ENCODE results near the gene CFL1. TPM values are rescaled to one million over a fixed set of nuclear protein-coding genes. Genes with fewer than 3 reads are reported as not detected.

The CFL1 gene
- total RNA-seq (436 TPM), polyA plus RNA-seq (ENCODE audit: insufficient read depth in 1 of 8, insufficient read length in 8 of 8, low replicate concordance in 1 of 8) (100 to 1,000 TPM; 590 to 789 (median 728) TPM)
- long read RNA-seq, donor 1, transcript CFL1-201 (4 exons, 1,234 nt): major isoform, 149 of 185 reads
- long read RNA-seq, donor 1, transcript CFL1-210 (2 exons, 1,509 nt): minor isoform, 10 of 185 reads
- long read RNA-seq, donor 1, transcript CFL1-209 (3 exons, 647 nt): minor isoform, 12 of 185 reads
- long read RNA-seq, donor 1, partial matches to known transcripts: 13 of 185 reads
- long read RNA-seq, donor 1, other reads (novel, unspliced or antisense): 0 of 185 reads
- long read RNA-seq, donor 2, transcript CFL1-201 (4 exons, 1,234 nt): major isoform, 56 of 58 reads
- long read RNA-seq, donor 2, partial matches to known transcripts: 0 of 58 reads
- long read RNA-seq, donor 2, other reads (novel, unspliced or antisense): 0 of 58 reads
- long read RNA-seq, donor 3, transcript CFL1-210 (2 exons, 1,509 nt): minor isoform, 5 of 330 reads
- long read RNA-seq, donor 3, transcript CFL1-209 (3 exons, 647 nt): minor isoform, 21 of 330 reads
- long read RNA-seq, donor 3, transcript CFL1-201 (4 exons, 1,234 nt): major isoform, 297 of 330 reads
- long read RNA-seq, donor 3, partial matches to known transcripts: 5 of 330 reads
- long read RNA-seq, donor 3, other reads (novel, unspliced or antisense): 0 of 330 reads
- long read RNA-seq, donor 4, transcript CFL1-209 (3 exons, 647 nt): minor isoform, 18 of 356 reads
- long read RNA-seq, donor 4, transcript CFL1-201 (4 exons, 1,234 nt): major isoform, 318 of 356 reads
- long read RNA-seq, donor 4, transcript CFL1-210 (2 exons, 1,509 nt): minor isoform, 11 of 356 reads
- long read RNA-seq, donor 4, partial matches to known transcripts: 5 of 356 reads
- long read RNA-seq, donor 4, other reads (novel, unspliced or antisense): 0 of 356 reads
- long read RNA-seq, donor 5, transcript CFL1-210 (2 exons, 1,509 nt): minor isoform, 14 of 734 reads
- long read RNA-seq, donor 5, transcript CFL1-201 (4 exons, 1,234 nt): major isoform, 629 of 734 reads
- long read RNA-seq, donor 5, transcript CFL1-209 (3 exons, 647 nt): minor isoform, 43 of 734 reads
- long read RNA-seq, donor 5, partial matches to known transcripts: 37 of 734 reads
- long read RNA-seq, donor 5, other reads (novel, unspliced or antisense): 8 of 734 reads
- long read RNA-seq, donor 6, transcript CFL1-210 (2 exons, 1,509 nt): minor isoform, 11 of 626 reads
- long read RNA-seq, donor 6, transcript CFL1-201 (4 exons, 1,234 nt): major isoform, 565 of 626 reads
- long read RNA-seq, donor 6, transcript CFL1-209 (3 exons, 647 nt): minor isoform, 29 of 626 reads
- long read RNA-seq, donor 6, partial matches to known transcripts: 18 of 626 reads
- long read RNA-seq, donor 6, other reads (novel, unspliced or antisense): 0 of 626 reads
- long read RNA-seq, donor 7, transcript CFL1-209 (3 exons, 647 nt): minor isoform, 23 of 455 reads
- long read RNA-seq, donor 7, transcript CFL1-210 (2 exons, 1,509 nt): minor isoform, 16 of 455 reads
- long read RNA-seq, donor 7, transcript CFL1-201 (4 exons, 1,234 nt): major isoform, 400 of 455 reads
- long read RNA-seq, donor 7, partial matches to known transcripts: 10 of 455 reads
- long read RNA-seq, donor 7, other reads (novel, unspliced or antisense): 6 of 455 reads
- long read RNA-seq, donor 8, transcript CFL1-210 (2 exons, 1,509 nt): minor isoform, 15 of 328 reads
- long read RNA-seq, donor 8, transcript CFL1-209 (3 exons, 647 nt): minor isoform, 12 of 328 reads
- long read RNA-seq, donor 8, transcript CFL1-201 (4 exons, 1,234 nt): major isoform, 295 of 328 reads
- long read RNA-seq, donor 8, partial matches to known transcripts: 5 of 328 reads
- long read RNA-seq, donor 8, other reads (novel, unspliced or antisense): 0 of 328 reads
- long read RNA-seq, donor 9, transcript CFL1-201 (4 exons, 1,234 nt): major isoform, 288 of 338 reads
- long read RNA-seq, donor 9, transcript CFL1-210 (2 exons, 1,509 nt): minor isoform, 11 of 338 reads
- long read RNA-seq, donor 9, transcript CFL1-209 (3 exons, 647 nt): minor isoform, 30 of 338 reads
- long read RNA-seq, donor 9, partial matches to known transcripts: 9 of 338 reads
- long read RNA-seq, donor 9, other reads (novel, unspliced or antisense): 0 of 338 reads
- long read RNA-seq, donor 10, transcript CFL1-210 (2 exons, 1,509 nt): minor isoform, 9 of 455 reads
- long read RNA-seq, donor 10, transcript CFL1-209 (3 exons, 647 nt): minor isoform, 18 of 455 reads
- long read RNA-seq, donor 10, transcript CFL1-201 (4 exons, 1,234 nt): major isoform, 406 of 455 reads
- long read RNA-seq, donor 10, partial matches to known transcripts: 22 of 455 reads
- long read RNA-seq, donor 10, other reads (novel, unspliced or antisense): 0 of 455 reads
- long read RNA-seq, donor 11, transcript CFL1-210 (2 exons, 1,509 nt): minor isoform, 10 of 344 reads
- long read RNA-seq, donor 11, transcript CFL1-201 (4 exons, 1,234 nt): major isoform, 305 of 344 reads
- long read RNA-seq, donor 11, transcript CFL1-209 (3 exons, 647 nt): minor isoform, 18 of 344 reads
- long read RNA-seq, donor 11, partial matches to known transcripts: 8 of 344 reads
- long read RNA-seq, donor 11, other reads (novel, unspliced or antisense): 0 of 344 reads

DNA sequence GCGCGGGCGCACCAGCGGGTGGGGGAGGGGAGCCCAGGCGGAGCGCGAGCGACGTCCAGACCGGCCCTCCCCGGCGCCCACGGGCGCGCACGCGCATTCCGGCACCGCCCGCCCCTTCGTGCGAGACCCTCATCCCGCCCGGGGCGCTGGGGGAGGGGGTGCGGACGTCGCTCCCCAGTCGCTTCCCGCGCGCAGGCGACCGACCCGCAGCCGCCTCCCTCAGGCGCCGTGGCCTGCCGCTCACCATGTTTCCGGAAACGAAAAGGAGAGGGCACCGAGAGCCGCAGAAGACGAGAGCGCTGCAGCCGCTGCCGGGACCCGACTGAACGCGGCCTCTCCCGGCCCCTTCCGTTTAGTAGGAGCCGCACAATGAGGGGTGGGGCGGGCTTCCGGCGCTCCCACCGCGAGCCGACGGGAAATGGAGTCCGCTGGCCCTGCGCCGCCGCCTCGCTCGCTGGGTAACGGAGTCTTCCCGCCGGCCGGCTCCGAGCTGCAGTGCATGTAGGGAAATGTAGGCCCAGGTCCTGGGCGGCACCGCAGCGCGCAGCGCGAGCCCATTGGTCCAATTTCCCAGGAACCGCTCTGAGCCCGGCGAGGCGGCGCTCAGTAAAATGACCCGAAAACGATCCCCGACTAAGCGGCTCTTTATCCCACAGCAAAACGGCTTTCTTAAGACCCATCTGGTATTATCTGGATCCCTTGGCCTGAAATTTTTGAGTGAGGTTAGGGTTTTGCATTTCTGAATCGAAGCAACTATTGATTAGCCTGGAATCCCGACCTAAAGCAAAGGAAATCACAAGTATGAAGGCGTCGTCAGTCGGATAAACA is at the start of gene CFL1:
Gene CFL1, minus strand, starts transcription at position 328 of the 828 bp plus-strand sequence. Its CDS starts 81 bp downstream, at position 247.
- no peaks in the 10 kb centered on the region for H3K27me3 ChIP-seq (ENCODE audit: control insufficient read depth, insufficient read depth, low read length)
- no peaks in the 10 kb centered on the region for H3K9me3 ChIP-seq (replicated peaks; ENCODE audit: control insufficient read depth, low read depth, low read length)
- DNase-seq: peak; percentile 99
- H3K4me1 ChIP-seq (ENCODE audit: control insufficient read depth, insufficient read depth, low read length): peaks cover 48% of the 10 kb centered on the region
- H3K36me3 ChIP-seq (ENCODE audit: control insufficient read depth, insufficient read depth, low read length): peaks cover 54% of the 10 kb centered on the region
- H3K27ac ChIP-seq (ENCODE audit: low read length): peak within 1 kb of the TSS; percentile 100
- under 1% methylated on average over 76 of the region's 92 CpGs for WGBS (ENCODE audit: insufficient coverage)
- H3K4me3 ChIP-seq (ENCODE audit: low read length): peak within 1 kb of the TSS; percentile 98

- WGBS (ENCODE audit: insufficient coverage): 87% methylated on average over 5 of the region's 5 CpGs
- Histone ChIP-seq H3K36me3 (ENCODE audit: control insufficient read depth, insufficient read depth, low read length) (no peaks in the 10 kb centered on the region), H3K4me3 (ENCODE audit: low read length) (no peak overlapping the region), H3K4me1 (ENCODE audit: control insufficient read depth, insufficient read depth, low read length) (peaks cover 4% of the 10 kb centered on the region), H3K9me3 (replicated peaks; ENCODE audit: control insufficient read depth, low read depth, low read length) (no peaks in the 10 kb centered on the region), H3K27me3 (ENCODE audit: control insufficient read depth, insufficient read depth, low read length) (peaks cover 58% of the 10 kb centered on the region), H3K27ac (ENCODE audit: low read length) (no peak overlapping the region)
- no peak for DNase-seq
These were observed 48.6 kb upstream of the CFL1 start for GRCh38 chr11:65906602-65907001.

- Histone ChIP-seq H3K27me3 (ENCODE audit: control insufficient read depth, insufficient read depth, low read length) (peaks cover 71% of the 10 kb centered on the region), H3K4me1 (ENCODE audit: control insufficient read depth, insufficient read depth, low read length) (peaks cover 14% of the 10 kb centered on the region), H3K27ac (ENCODE audit: low read length) (no peak overlapping the region), H3K4me3 (ENCODE audit: low read length) (no peak overlapping the region), H3K36me3 (ENCODE audit: control insufficient read depth, insufficient read depth, low read length) (no peaks in the 10 kb centered on the region), H3K9me3 (replicated peaks; ENCODE audit: control insufficient read depth, low read depth, low read length) (no peaks in the 10 kb centered on the region)
- DNase-seq: no peak
- WGBS (ENCODE audit: insufficient coverage): 60% methylated on average over 6 of the region's 8 CpGs
These were observed 45.7 kb upstream of the CFL1 start for GRCh38 chr11:65903715-65904114.

DNA sequence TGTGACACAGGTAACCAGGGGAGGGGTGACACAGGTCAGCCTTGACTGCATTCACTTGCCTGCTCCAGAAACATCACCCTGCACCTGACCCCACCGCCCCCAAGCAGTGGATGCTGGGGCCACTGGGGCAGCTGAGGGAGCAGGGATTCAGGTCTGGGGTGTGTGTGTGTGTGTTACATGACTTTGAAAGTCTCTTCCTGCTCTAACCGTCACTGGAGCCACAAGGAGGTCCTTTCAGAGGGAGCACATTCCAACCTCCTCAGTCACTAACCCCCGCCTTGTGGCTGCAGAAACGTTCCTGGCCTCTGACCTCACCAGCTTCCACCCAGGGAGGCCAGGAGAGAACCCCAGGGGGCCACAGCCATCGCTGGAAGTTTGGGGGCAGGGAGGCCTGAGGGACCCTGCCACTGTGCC is 45.1 kb upstream of the CFL1 start:
- Histone ChIP-seq H3K27ac (ENCODE audit: low read length) (no peak overlapping the region), H3K9me3 (replicated peaks; ENCODE audit: control insufficient read depth, low read depth, low read length) (no peaks in the 10 kb centered on the region), H3K36me3 (ENCODE audit: control insufficient read depth, insufficient read depth, low read length) (no peaks in the 10 kb centered on the region), H3K4me1 (ENCODE audit: control insufficient read depth, insufficient read depth, low read length) (peaks cover 14% of the 10 kb centered on the region), H3K4me3 (ENCODE audit: low read length) (no peak overlapping the region), H3K27me3 (ENCODE audit: control insufficient read depth, insufficient read depth, low read length) (peaks cover 77% of the 10 kb centered on the region)
- no peak for DNase-seq
- 0% methylated on average over 1 of the region's 5 CpGs for WGBS (ENCODE audit: insufficient coverage)

- H3K4me3 ChIP-seq (ENCODE audit: low read length): no peak overlapping the region
- 35% methylated on average over 4 of the region's 11 CpGs for WGBS (ENCODE audit: insufficient coverage)
These were observed 42.9 kb upstream of the CFL1 start for GRCh38 chr11:65900899-65901180.

DNA sequence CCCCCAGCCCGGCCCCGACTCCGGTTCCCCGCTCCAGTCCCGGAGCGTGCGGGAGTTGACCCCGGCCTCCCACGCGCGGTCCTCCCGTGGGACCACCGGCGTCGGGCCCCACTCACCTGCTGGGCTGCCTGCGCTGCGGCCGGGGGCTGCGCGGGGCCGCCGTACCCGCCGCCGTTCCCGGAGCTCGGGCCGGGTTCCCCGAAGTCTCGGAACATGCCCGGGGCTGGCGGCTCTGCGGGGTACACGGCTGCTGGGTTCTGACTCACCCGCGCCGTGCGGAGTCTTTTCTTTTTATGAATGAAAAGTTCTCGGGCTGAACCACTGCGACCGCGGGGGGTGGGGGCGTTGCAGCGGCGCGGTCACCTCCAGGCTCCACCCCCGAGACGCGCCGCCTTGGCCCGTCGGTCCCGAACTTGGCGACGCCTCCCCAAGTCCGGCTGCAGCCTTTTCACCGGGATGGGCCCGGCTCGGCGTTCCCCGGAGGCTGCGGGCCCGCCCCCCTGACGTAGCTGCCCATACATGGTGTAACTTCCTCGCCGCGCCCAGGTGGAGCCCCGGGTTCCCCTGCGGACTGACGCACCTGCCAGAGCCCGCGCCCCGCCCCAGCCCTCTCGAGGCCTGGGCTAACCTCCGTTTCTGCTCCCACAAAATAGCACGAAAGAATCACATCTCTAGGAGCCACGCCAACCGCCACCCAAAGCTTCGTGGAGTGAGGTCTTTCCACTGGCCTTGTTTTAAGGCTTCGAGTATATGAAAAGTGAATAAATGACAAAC is 42.3 kb upstream of the CFL1 start, which contains the start of gene FOSL1:
Gene FOSL1, minus strand, starts transcription at position 264 of the 774 bp plus-strand sequence. Its CDS starts 49 bp downstream, at position 215.
- peak within 1 kb of the TSS; percentile 25 for H3K4me3 ChIP-seq (ENCODE audit: low read length)
- peak; percentile 69 for DNase-seq

More at GRCh38 chr11:65900899-65901180, 42.9 kb upstream of the CFL1 start:
- DNase-seq: no peak
- Histone ChIP-seq H3K4me1 (ENCODE audit: control insufficient read depth, insufficient read depth, low read length) (peaks cover 14% of the 10 kb centered on the region), H3K27me3 (ENCODE audit: control insufficient read depth, insufficient read depth, low read length) (peaks cover 76% of the 10 kb centered on the region), H3K27ac (ENCODE audit: low read length) (no peak overlapping the region), H3K36me3 (ENCODE audit: control insufficient read depth, insufficient read depth, low read length) (no peaks in the 10 kb centered on the region), H3K9me3 (replicated peaks; ENCODE audit: control insufficient read depth, low read depth, low read length) (no peaks in the 10 kb centered on the region)

GRCh38 chr11:65899356-65900124 is 41.6 kb upstream of the CFL1 start:
- Histone ChIP-seq H3K36me3 (ENCODE audit: control insufficient read depth, insufficient read depth, low read length) (no peaks in the 10 kb centered on the region), H3K27me3 (ENCODE audit: control insufficient read depth, insufficient read depth, low read length) (peaks cover 70% of the 10 kb centered on the region), H3K9me3 (replicated peaks; ENCODE audit: control insufficient read depth, low read depth, low read length) (no peaks in the 10 kb centered on the region), H3K27ac (ENCODE audit: low read length) (no peak overlapping the region), H3K4me3 (ENCODE audit: low read length) (no peak overlapping the region), H3K4me1 (ENCODE audit: control insufficient read depth, insufficient read depth, low read length) (peaks cover 14% of the 10 kb centered on the region)
- DNase-seq: no peak
- 1% methylated on average over 60 of the region's 78 CpGs for WGBS (ENCODE audit: insufficient coverage)

More for the DNA sequence above, 42.3 kb upstream of the CFL1 start, which contains the start of gene FOSL1:
- under 1% methylated on average over 72 of the region's 80 CpGs for WGBS (ENCODE audit: insufficient coverage)
- Histone ChIP-seq H3K36me3 (ENCODE audit: control insufficient read depth, insufficient read depth, low read length) (no peaks in the 10 kb centered on the region), H3K9me3 (replicated peaks; ENCODE audit: control insufficient read depth, low read depth, low read length) (no peaks in the 10 kb centered on the region), H3K27ac (ENCODE audit: low read length) (no peak within 1 kb of the TSS), H3K4me1 (ENCODE audit: control insufficient read depth, insufficient read depth, low read length) (peaks cover 14% of the 10 kb centered on the region), H3K27me3 (ENCODE audit: control insufficient read depth, insufficient read depth, low read length) (peaks cover 76% of the 10 kb centered on the region)
